Measurements from ENCODE around the gene CTDSP2. TPM values are rescaled to one million over a fixed set of nuclear protein-coding genes. Genes with fewer than 3 reads are reported as not detected.

CTDSP2 gene
- total and polyA plus RNA-seq, 10 of the 15 experiments (the other 5 are each of a cell fraction or from before 2014, with no cell fraction given) = 17.3 to 98.2 (median 54.1) TPM

DNA sequence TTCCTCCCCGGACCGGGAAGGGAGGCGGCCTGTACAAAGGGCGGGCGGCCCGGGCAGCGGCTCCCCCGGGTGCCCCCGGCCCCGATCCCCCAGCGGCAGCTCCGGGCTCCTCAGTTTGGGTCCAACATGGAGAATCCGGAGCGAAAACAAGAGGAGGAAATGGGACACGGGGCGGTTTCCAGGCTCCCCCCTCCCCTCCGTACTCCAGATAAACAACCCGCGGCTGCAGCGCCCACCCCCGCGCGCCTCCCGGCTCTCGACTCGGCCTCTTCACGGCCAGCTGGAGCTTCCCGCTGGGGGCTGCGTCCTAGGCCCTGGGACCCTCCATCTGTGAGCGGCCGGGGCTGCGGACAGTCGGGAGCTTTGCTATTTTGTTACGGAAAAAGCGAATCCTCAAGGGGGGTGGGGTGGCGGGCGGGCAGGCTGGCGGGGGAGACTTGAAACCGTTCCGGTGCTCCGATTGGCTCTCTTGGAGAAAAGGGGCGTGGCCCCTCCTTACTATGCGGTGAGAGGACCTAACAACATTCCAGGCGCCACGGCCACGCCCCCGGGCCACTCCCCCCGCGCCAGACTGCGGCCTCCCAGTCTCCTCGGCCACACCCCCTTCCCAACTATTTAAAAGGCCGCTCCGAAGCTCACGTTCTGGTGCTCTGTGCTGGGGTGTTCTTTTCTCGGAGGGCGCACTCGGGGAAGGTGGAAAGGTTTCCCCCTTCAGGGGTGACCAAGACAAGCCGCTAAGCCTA lies at the start of gene CTDSP2 (continued):
- TF ChIP-seq CBFB (IDR thresholded peaks at IDR 0.05; ENCODE audit: low read depth) = no peak
- no peak for TF ChIP-seq ATF7 (IDR thresholded peaks at IDR 0.05; ENCODE audit: low read depth)
- TF ChIP-seq EP300 (IDR thresholded peaks at IDR 0.05; ENCODE audit: borderline replicate concordance in 1 of 2, control insufficient read depth in 1 of 2, low read depth in 2 of 2, low read length in 2 of 2) = no peak
- TF ChIP-seq ZSCAN29 (IDR thresholded peaks at IDR 0.05) = peak; percentile 86
- TF ChIP-seq RUNX3 (IDR thresholded peaks at IDR 0.05; ENCODE audit: low read length) = 0 out of 2 replicates have a peak, but pooled peaks have one; percentile 38
- no peak for TF ChIP-seq JUND (IDR thresholded peaks at IDR 0.05; ENCODE audit: low read depth, low read length)
- no peak for TF ChIP-seq MTA3 (IDR thresholded peaks at IDR 0.05; ENCODE audit: borderline replicate concordance, low read length)
- TF ChIP-seq ZNF622 (IDR thresholded peaks at IDR 0.05) = no peak
- TF ChIP-seq, protein P1, sequence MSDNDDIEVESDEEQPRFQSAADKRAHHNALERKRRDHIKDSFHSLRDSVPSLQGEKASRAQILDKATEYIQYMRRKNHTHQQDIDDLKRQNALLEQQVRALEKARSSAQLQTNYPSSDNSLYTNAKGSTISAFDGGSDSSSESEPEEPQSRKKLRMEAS (IDR thresholded peaks at IDR 0.05; ENCODE audit: low read depth, low read length) = no peak
- no peak for TF ChIP-seq GABPA (IDR thresholded peaks at IDR 0.05; ENCODE audit: low read depth)
- TF ChIP-seq SMAD5 (IDR thresholded peaks at IDR 0.05; ENCODE audit: low read depth) = no peak
- TF ChIP-seq, protein P2, sequence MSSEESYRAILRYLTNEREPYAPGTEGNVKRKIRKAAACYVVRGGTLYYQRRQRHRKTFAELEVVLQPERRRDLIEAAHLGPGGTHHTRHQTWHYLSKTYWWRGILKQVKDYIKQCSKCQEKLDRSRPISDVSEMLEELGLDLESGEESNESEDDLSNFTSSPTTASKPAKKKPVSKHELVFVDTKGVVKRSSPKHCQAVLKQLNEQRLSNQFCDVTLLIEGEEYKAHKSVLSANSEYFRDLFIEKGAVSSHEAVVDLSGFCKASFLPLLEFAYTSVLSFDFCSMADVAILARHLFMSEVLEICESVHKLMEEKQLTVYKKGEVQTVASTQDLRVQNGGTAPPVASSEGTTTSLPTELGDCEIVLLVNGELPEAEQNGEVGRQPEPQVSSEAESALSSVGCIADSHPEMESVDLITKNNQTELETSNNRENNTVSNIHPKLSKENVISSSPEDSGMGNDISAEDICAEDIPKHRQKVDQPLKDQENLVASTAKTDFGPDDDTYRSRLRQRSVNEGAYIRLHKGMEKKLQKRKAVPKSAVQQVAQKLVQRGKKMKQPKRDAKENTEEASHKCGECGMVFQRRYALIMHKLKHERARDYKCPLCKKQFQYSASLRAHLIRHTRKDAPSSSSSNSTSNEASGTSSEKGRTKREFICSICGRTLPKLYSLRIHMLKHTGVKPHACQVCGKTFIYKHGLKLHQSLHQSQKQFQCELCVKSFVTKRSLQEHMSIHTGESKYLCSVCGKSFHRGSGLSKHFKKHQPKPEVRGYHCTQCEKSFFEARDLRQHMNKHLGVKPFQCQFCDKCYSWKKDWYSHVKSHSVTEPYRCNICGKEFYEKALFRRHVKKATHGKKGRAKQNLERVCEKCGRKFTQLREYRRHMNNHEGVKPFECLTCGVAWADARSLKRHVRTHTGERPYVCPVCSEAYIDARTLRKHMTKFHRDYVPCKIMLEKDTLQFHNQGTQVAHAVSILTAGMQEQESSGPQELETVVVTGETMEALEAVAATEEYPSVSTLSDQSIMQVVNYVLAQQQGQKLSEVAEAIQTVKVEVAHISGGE (CRISPR knock-in tag; IDR thresholded peaks at IDR 0.05) = no peak
- TF ChIP-seq ZNF24 (IDR thresholded peaks at IDR 0.05) = no peak
- no peak for TF ChIP-seq JUNB (IDR thresholded peaks at IDR 0.05)
- no peak for TF ChIP-seq PAX8 (IDR thresholded peaks at IDR 0.05)
- TF ChIP-seq SUPT20H (IDR thresholded peaks at IDR 0.05; ENCODE audit: borderline replicate concordance, control insufficient read depth, low read depth, low read length) = no peak
- TF ChIP-seq TARDBP (IDR thresholded peaks at IDR 0.05; ENCODE audit: borderline replicate concordance) = 0 out of 2 replicates have a peak, but pooled peaks have one; percentile 39
- TF ChIP-seq NFYA (IDR thresholded peaks at IDR 0.05; ENCODE audit: borderline replicate concordance, low read depth, low read length) = no peak
- TF ChIP-seq RFX5 (IDR thresholded peaks at IDR 0.05; ENCODE audit: low read depth, low read length) = no peak
- TF ChIP-seq MTA2 (IDR thresholded peaks at IDR 0.05; ENCODE audit: low read depth) = no peak
- TF ChIP-seq, protein P3, sequence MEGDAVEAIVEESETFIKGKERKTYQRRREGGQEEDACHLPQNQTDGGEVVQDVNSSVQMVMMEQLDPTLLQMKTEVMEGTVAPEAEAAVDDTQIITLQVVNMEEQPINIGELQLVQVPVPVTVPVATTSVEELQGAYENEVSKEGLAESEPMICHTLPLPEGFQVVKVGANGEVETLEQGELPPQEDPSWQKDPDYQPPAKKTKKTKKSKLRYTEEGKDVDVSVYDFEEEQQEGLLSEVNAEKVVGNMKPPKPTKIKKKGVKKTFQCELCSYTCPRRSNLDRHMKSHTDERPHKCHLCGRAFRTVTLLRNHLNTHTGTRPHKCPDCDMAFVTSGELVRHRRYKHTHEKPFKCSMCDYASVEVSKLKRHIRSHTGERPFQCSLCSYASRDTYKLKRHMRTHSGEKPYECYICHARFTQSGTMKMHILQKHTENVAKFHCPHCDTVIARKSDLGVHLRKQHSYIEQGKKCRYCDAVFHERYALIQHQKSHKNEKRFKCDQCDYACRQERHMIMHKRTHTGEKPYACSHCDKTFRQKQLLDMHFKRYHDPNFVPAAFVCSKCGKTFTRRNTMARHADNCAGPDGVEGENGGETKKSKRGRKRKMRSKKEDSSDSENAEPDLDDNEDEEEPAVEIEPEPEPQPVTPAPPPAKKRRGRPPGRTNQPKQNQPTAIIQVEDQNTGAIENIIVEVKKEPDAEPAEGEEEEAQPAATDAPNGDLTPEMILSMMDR (IDR thresholded peaks at IDR 0.05 in 2 of 3, conservative IDR thresholded peaks at IDR 0.05 in 1 of 3; ENCODE audit: control insufficient read depth in 2 of 3, extremely low read depth in 1 of 3, insufficient read depth in 1 of 3, low read depth in 3 of 3, low read length in 3 of 3) = no peak; a peak in 1 of 6 replicates
- no peak for TF ChIP-seq MXI1 (IDR thresholded peaks at IDR 0.05; ENCODE audit: low read depth, low read length)
- TF ChIP-seq CHD4 (IDR thresholded peaks at IDR 0.05) = no peak
- TF ChIP-seq MEF2A (IDR thresholded peaks at IDR 0.05; ENCODE audit: insufficient read depth, low read depth, low read length) = no peak
- TF ChIP-seq SMC3 (IDR thresholded peaks at IDR 0.05; ENCODE audit: borderline replicate concordance, low read length) = no peak
- TF ChIP-seq SRF (IDR thresholded peaks at IDR 0.05; ENCODE audit: low read depth in 2 of 2, low read length in 2 of 2) = 0 out of 4 replicates have a peak, but pooled peaks of 1 of the 2 experiments have one; percentile 12
